Measurements from ENCODE around the gene TMEFF2.

DNA sequence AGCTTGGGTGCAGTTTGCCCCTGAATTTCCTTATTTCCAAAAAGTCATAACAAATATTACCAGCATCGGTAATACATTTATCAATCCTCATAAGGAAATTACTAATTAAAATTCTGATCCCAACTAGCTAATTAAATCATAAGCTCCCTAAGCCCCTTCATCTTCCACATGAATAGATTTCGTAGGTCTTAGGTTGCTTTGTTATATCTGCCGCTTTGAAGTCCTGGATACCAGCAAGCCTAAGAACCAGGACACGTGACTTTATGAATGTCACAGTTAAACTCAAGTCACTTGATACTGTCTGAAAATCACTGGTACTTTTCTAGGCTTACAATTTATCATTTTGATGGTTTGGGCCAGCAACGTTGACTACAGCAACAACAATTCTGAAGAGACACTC lies 213.0 kb downstream of the TMEFF2 start:
- TF ChIP-seq EP300 (IDR thresholded peaks at IDR 0.05; ENCODE audit: borderline replicate concordance in 1 of 2, low read depth in 1 of 2, low read length in 1 of 2) (no peak), EZH2phosphoT487 (IDR thresholded peaks at IDR 0.05; ENCODE audit: borderline replicate concordance, low read depth) (no peak), POLR2AphosphoS5 (IDR thresholded peaks at IDR 0.05; ENCODE audit: low read depth, low read length) (no peak), TEAD4 (IDR thresholded peaks at IDR 0.05; ENCODE audit: borderline replicate concordance, insufficient read depth) (no peak), JUND (IDR thresholded peaks at IDR 0.05) (no peak), TAF1 (IDR thresholded peaks at IDR 0.05; ENCODE audit: borderline replicate concordance, low read depth, low read length) (no peak), TCF12 (IDR thresholded peaks at IDR 0.05) (no peak), SIN3A (IDR thresholded peaks at IDR 0.05; ENCODE audit: borderline replicate concordance, low read depth, low read length) (no peak), RCOR1 (IDR thresholded peaks at IDR 0.05; ENCODE audit: low read length) (no peak)
- TF ChIP-seq, protein P1, sequence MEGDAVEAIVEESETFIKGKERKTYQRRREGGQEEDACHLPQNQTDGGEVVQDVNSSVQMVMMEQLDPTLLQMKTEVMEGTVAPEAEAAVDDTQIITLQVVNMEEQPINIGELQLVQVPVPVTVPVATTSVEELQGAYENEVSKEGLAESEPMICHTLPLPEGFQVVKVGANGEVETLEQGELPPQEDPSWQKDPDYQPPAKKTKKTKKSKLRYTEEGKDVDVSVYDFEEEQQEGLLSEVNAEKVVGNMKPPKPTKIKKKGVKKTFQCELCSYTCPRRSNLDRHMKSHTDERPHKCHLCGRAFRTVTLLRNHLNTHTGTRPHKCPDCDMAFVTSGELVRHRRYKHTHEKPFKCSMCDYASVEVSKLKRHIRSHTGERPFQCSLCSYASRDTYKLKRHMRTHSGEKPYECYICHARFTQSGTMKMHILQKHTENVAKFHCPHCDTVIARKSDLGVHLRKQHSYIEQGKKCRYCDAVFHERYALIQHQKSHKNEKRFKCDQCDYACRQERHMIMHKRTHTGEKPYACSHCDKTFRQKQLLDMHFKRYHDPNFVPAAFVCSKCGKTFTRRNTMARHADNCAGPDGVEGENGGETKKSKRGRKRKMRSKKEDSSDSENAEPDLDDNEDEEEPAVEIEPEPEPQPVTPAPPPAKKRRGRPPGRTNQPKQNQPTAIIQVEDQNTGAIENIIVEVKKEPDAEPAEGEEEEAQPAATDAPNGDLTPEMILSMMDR (IDR thresholded peaks at IDR 0.05), result no peak
- TF ChIP-seq, protein P2, sequence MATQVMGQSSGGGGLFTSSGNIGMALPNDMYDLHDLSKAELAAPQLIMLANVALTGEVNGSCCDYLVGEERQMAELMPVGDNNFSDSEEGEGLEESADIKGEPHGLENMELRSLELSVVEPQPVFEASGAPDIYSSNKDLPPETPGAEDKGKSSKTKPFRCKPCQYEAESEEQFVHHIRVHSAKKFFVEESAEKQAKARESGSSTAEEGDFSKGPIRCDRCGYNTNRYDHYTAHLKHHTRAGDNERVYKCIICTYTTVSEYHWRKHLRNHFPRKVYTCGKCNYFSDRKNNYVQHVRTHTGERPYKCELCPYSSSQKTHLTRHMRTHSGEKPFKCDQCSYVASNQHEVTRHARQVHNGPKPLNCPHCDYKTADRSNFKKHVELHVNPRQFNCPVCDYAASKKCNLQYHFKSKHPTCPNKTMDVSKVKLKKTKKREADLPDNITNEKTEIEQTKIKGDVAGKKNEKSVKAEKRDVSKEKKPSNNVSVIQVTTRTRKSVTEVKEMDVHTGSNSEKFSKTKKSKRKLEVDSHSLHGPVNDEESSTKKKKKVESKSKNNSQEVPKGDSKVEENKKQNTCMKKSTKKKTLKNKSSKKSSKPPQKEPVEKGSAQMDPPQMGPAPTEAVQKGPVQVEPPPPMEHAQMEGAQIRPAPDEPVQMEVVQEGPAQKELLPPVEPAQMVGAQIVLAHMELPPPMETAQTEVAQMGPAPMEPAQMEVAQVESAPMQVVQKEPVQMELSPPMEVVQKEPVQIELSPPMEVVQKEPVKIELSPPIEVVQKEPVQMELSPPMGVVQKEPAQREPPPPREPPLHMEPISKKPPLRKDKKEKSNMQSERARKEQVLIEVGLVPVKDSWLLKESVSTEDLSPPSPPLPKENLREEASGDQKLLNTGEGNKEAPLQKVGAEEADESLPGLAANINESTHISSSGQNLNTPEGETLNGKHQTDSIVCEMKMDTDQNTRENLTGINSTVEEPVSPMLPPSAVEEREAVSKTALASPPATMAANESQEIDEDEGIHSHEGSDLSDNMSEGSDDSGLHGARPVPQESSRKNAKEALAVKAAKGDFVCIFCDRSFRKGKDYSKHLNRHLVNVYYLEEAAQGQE (IDR thresholded peaks at IDR 0.05; ENCODE audit: low read depth, low read length), result no peak
- TF ChIP-seq, protein P3, sequence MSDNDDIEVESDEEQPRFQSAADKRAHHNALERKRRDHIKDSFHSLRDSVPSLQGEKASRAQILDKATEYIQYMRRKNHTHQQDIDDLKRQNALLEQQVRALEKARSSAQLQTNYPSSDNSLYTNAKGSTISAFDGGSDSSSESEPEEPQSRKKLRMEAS (IDR thresholded peaks at IDR 0.05; ENCODE audit: low read depth), result no peak
- TF ChIP-seq, protein P4, sequence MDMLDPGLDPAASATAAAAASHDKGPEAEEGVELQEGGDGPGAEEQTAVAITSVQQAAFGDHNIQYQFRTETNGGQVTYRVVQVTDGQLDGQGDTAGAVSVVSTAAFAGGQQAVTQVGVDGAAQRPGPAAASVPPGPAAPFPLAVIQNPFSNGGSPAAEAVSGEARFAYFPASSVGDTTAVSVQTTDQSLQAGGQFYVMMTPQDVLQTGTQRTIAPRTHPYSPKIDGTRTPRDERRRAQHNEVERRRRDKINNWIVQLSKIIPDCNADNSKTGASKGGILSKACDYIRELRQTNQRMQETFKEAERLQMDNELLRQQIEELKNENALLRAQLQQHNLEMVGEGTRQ (IDR thresholded peaks at IDR 0.05; ENCODE audit: borderline replicate concordance, low read depth, low read length), result no peak
